OCI-M1 (cell line): ENCODE data around the gene C1orf210.

Experiments
- DNase-seq: peaks from one replicate; lab custom pipeline; 2025; lab: John Stamatoyannopoulos, UW

Gene C1orf210

GRCh38 chr1:43273708-43274107 is 11.7 kb downstream of the C1orf210 start:
- DNase-seq, result no peak

- no peak for DNase-seq
Observed at GRCh38 chr1:43272576-43273571, 12.5 kb downstream of the C1orf210 start.

- no peak for DNase-seq
Observed at GRCh38 chr1:43272161-43272560, 13.2 kb downstream of the C1orf210 start.

GRCh38 chr1:43271186-43272118 is 13.9 kb downstream of the C1orf210 start:
- no peak for DNase-seq

GRCh38 chr1:43270421-43271095 is 14.8 kb downstream of the C1orf210 start:
- no peak for DNase-seq

- DNase-seq, result no peak
Observed at GRCh38 chr1:43269627-43270375, 15.6 kb downstream of the C1orf210 start, which contains the start of gene TMEM125. Gene TMEM125, plus strand, starts transcription at chr1:43269983. Its CDS starts 2,740 bp downstream, at chr1:43272723.

- no peak for DNase-seq
Observed at GRCh38 chr1:43267818-43268425, 17.5 kb downstream of the C1orf210 start.

- no peak for DNase-seq
Observed at GRCh38 chr1:43267291-43267805, 18.0 kb downstream of the C1orf210 start.

GRCh38 chr1:43266881-43267280 is 18.5 kb downstream of the C1orf210 start:
- no peak for DNase-seq

- DNase-seq, result no peak
Observed at GRCh38 chr1:43265431-43265830, 19.9 kb downstream of the C1orf210 start.

GRCh38 chr1:43258370-43258769 is 27.0 kb downstream of the C1orf210 start:
- DNase-seq, result no peak

- no peak for DNase-seq
Observed at GRCh38 chr1:43256675-43257570, 28.5 kb downstream of the C1orf210 start.

- no peak for DNase-seq
Observed at GRCh38 chr1:43255438-43256210, 29.8 kb downstream of the C1orf210 start.

- DNase-seq, result no peak
Observed at GRCh38 chr1:43253876-43254275, 31.5 kb downstream of the C1orf210 start.

GRCh38 chr1:43253173-43253572 is 32.2 kb downstream of the C1orf210 start:
- DNase-seq, result no peak

- DNase-seq, result no peak
Observed at GRCh38 chr1:43252225-43252624, 33.2 kb downstream of the C1orf210 start.

GRCh38 chr1:43251024-43251423 is 34.4 kb downstream of the C1orf210 start:
- no peak for DNase-seq

- DNase-seq, result no peak
Observed at GRCh38 chr1:43250351-43250761, 35.0 kb downstream of the C1orf210 start.
